Naive thymus-derived CD4-positive, alpha-beta T cell (primary cell): ENCODE results near the gene NRXN3. TPM values are rescaled to one million over a fixed set of nuclear protein-coding genes. Genes with fewer than 3 reads are reported as not detected.

Experiments
- ATAC-seq: fragments of 150-1000 bp; cut with Tn5 transposase; 2 replicates; pipeline ENCODE4 v1.10.0; 2021; ENCODE audit warnings: mild to moderate bottlenecking, moderate library complexity
- CTCF ChIA-PET: fragments of 350-600 bp; sonication (Branson Sonifier 250); formaldehyde crosslinking; loops from one replicate; lab custom pipeline; 2021; ENCODE audit warnings: antibody characterized with exemption; lab: Charles Lee
- POLR2A ChIA-PET: fragments of 350-600 bp; sonication (Branson Sonifier 250); formaldehyde crosslinking; loops from one replicate; lab custom pipeline; 2021; ENCODE audit warnings: antibody characterized with exemption, inconsistent platforms; lab: Charles Lee
- DNase-seq, 9 donors: peaks; one replicate each; pipeline versions ENCODE4 v3.0.0 to v3.0.0-alpha.2; 2020 to 2022; ENCODE audit warnings: mixed read lengths in 1 of 9
- H3K27ac ChIP-seq: one replicate; pipeline ENCODE4 v1.7.0; 2013; ENCODE audit warnings: mild to moderate bottlenecking, low read depth, low read length, moderate library complexity
- H3K27me3 ChIP-seq, 2 donors: one replicate each; pipeline ENCODE4 v1.7.0; 2013; ENCODE audit warnings: low read length in 2 of 2, mild to moderate bottlenecking in 2 of 2, moderate library complexity in 2 of 2; ENCODE audit not compliant: control insufficient read depth in 2 of 2, insufficient read depth in 2 of 2
- H3K36me3 ChIP-seq, 3 experiments: 1 replicate in 2 of 3; 2 replicates in 1 of 3; pipeline ENCODE4 v1.7.0; 2013; ENCODE audit warnings: low read length in 3 of 3, mild to moderate bottlenecking in 3 of 3, moderate library complexity in 1 of 3; ENCODE audit not compliant: insufficient read depth in 3 of 3, control insufficient read depth in 2 of 3
- H3K4me1 ChIP-seq, 2 donors: one replicate each; pipeline ENCODE4 v1.7.0; 2013; ENCODE audit warnings: low read length in 2 of 2, mild to moderate bottlenecking in 2 of 2, moderate library complexity in 1 of 2; ENCODE audit not compliant: control insufficient read depth in 2 of 2, insufficient read depth in 2 of 2
- H3K4me3 ChIP-seq: 2 replicates; pipeline ENCODE4 v1.7.0; 2013; ENCODE audit warnings: mild to moderate bottlenecking, low read length
- H3K9me3 ChIP-seq, 3 experiments: 1 replicate in 2 of 3; 2 replicates in 1 of 3; pipeline ENCODE4 v1.7.0; 2013; ENCODE audit warnings: low read length in 3 of 3; ENCODE audit not compliant: control insufficient read depth in 2 of 3
- H3K27ac Mint-ChIP-seq, 9 donors: one replicate each; pipeline ENCODE4 v1.8.0; 2020 to 2022; ENCODE audit warnings: mixed read lengths in 9 of 9, mild to moderate bottlenecking in 8 of 9, moderate library complexity in 5 of 9, inconsistent platforms in 2 of 9
- H3K27me3 Mint-ChIP-seq, 5 donors: one replicate each; pipeline ENCODE4 v1.8.0; 2021 to 2022; ENCODE audit warnings: mixed read lengths in 5 of 5, mild to moderate bottlenecking in 1 of 5
- H3K36me3 Mint-ChIP-seq, 5 donors: one replicate each; pipeline ENCODE4 v1.8.0; 2020 to 2022; ENCODE audit warnings: mixed read lengths in 5 of 5, mild to moderate bottlenecking in 3 of 5, inconsistent platforms in 1 of 5
- H3K4me1 Mint-ChIP-seq, 7 donors: one replicate each; pipeline ENCODE4 v1.8.0; 2020 to 2022; ENCODE audit warnings: mixed read lengths in 7 of 7, mild to moderate bottlenecking in 3 of 7, inconsistent platforms in 1 of 7
- H3K4me3 Mint-ChIP-seq, 10 donors: one replicate each; pipeline ENCODE4 v1.8.0; 2020 to 2022; ENCODE audit warnings: mild to moderate bottlenecking in 10 of 10, mixed read lengths in 10 of 10, moderate library complexity in 6 of 10, inconsistent platforms in 2 of 10
- H3K9me3 Mint-ChIP-seq, 11 donors: one replicate each; pipeline ENCODE4 v1.8.0; 2020 to 2022; ENCODE audit warnings: mixed read lengths in 11 of 11, mild to moderate bottlenecking in 4 of 11, inconsistent platforms in 1 of 11, moderate library complexity in 1 of 11
- intact Hi-C, 2 donors: fragments of 100-400 bp; cut with micrococcal nuclease; formaldehyde crosslinking; loops; one replicate each; pipeline ENCODE4 v1.15.1; 2023
- polyA plus RNA-seq, 2 donors: library from polyadenylated mRNA; unstranded; fragments of 300-500 nt; fragmentation: Illumina TruSeq; gene quantifications; one replicate each; pipeline ENCODE4 v1.2.3, GENCODE V29; 2021
- total RNA-seq, 6 experiments: library from RNA in 5 of 6; stranded (reverse) in 5 of 6; gene quantifications; 1 replicate in 5 of 6; 2 replicates in 1 of 6; pipeline ENCODE4 v1.2.3 and lab custom pipeline; 2021 to 2026

The NRXN3 gene
- total and polyA plus RNA-seq, 7 experiments from 2014 or later: not detected

GRCh38 chr14:79043194-79043889 lies 873.2 kb downstream of the NRXN3 start:
- CTCF ChIA-PET: no interaction called here
- ATAC-seq: no peak
- H3K4me3 Mint-ChIP-seq: no peak overlapping the region
- DNase-seq: no peak
- POLR2A ChIA-PET: no interaction called here
- H3K4me1 ChIP-seq: no peaks in the 10 kb centered on the region
- H3K9me3 ChIP-seq: no peaks in the 10 kb centered on the region
- H3K9me3 Mint-ChIP-seq: peaks cover 0 to 15% (median 7%) of the 10 kb centered on the region in 11 donors
- intact Hi-C loops: no loop called here
- H3K36me3 Mint-ChIP-seq: no peaks in the 10 kb centered on the region
- H3K27ac ChIP-seq: no peak overlapping the region
- H3K4me3 ChIP-seq: no peak overlapping the region
- no peaks in the 10 kb centered on the region for H3K4me1 Mint-ChIP-seq
- H3K27me3 ChIP-seq: no peaks in the 10 kb centered on the region
- H3K36me3 ChIP-seq: no peaks in the 10 kb centered on the region
- H3K27me3 Mint-ChIP-seq: no peaks in the 10 kb centered on the region
- H3K27ac Mint-ChIP-seq: no peak overlapping the region

GRCh38 chr14:79044894-79045624 lies 874.9 kb downstream of the NRXN3 start:
- ChIA-PET CTCF (no interaction called here), POLR2A (no interaction called here)
- Mint-ChIP-seq H3K27me3 (no peaks in the 10 kb centered on the region), H3K4me3 (peak overlapping the region in 1 of 10 donors; percentile 12), H3K27ac (no peak overlapping the region), H3K36me3 (no peaks in the 10 kb centered on the region), H3K4me1 (no peaks in the 10 kb centered on the region), H3K9me3 (peaks cover 0 to 13% (median 9%) of the 10 kb centered on the region in 11 donors)
- no peak for DNase-seq
- H3K4me3 ChIP-seq: no peak overlapping the region
- ATAC-seq: no peak
- H3K27ac ChIP-seq: no peak overlapping the region
- H3K27me3 ChIP-seq: no peaks in the 10 kb centered on the region
- H3K4me1 ChIP-seq: no peaks in the 10 kb centered on the region
- intact Hi-C loops: no loop called here
- H3K9me3 ChIP-seq: no peaks in the 10 kb centered on the region
- H3K36me3 ChIP-seq: no peaks in the 10 kb centered on the region

- no peaks in the 10 kb centered on the region for H3K36me3 Mint-ChIP-seq
- H3K4me1 ChIP-seq: no peaks in the 10 kb centered on the region
- H3K27ac Mint-ChIP-seq: no peak overlapping the region
- intact Hi-C loops: no loop called here
- DNase-seq (no peak), ATAC-seq (no peak)
- no peak overlapping the region for H3K4me3 Mint-ChIP-seq
- H3K9me3 ChIP-seq: no peaks in the 10 kb centered on the region
- H3K4me3 ChIP-seq: no peak overlapping the region
- peaks cover 0 to 6% (median 3%) of the 10 kb centered on the region in 11 donors for H3K9me3 Mint-ChIP-seq
- H3K27me3 Mint-ChIP-seq: no peaks in the 10 kb centered on the region
- CTCF ChIA-PET: no interaction called here
- POLR2A ChIA-PET: no interaction called here
- H3K4me1 Mint-ChIP-seq: peaks cover 0 to 2% (median 0%) of the 10 kb centered on the region in 7 donors
- no peaks in the 10 kb centered on the region for H3K36me3 ChIP-seq
- H3K27me3 ChIP-seq: no peaks in the 10 kb centered on the region
- no peak overlapping the region for H3K27ac ChIP-seq
These were observed 880.9 kb downstream of the NRXN3 start for GRCh38 chr14:79050787-79051727.

GRCh38 chr14:79051742-79052141 lies 881.6 kb downstream of the NRXN3 start:
- peaks cover 0 to 10% (median 3%) of the 10 kb centered on the region in 11 donors for H3K9me3 Mint-ChIP-seq
- H3K27ac ChIP-seq: no peak overlapping the region

GRCh38 chr14:79056879-79057278 lies 886.7 kb downstream of the NRXN3 start:
- Mint-ChIP-seq H3K9me3 (peaks cover 0 to 15% (median 8%) of the 10 kb centered on the region in 11 donors), H3K27ac (no peak overlapping the region), H3K27me3 (no peaks in the 10 kb centered on the region), H3K4me3 (no peak overlapping the region), H3K4me1 (no peaks in the 10 kb centered on the region), H3K36me3 (no peaks in the 10 kb centered on the region)
- H3K36me3 ChIP-seq: no peaks in the 10 kb centered on the region
- H3K4me3 ChIP-seq: no peak overlapping the region
- H3K27me3 ChIP-seq: no peaks in the 10 kb centered on the region
- CTCF ChIA-PET: no interaction called here
- POLR2A ChIA-PET: no interaction called here
- intact Hi-C loops: no loop called here
- H3K4me1 ChIP-seq: no peaks in the 10 kb centered on the region
- DNase-seq (no peak), ATAC-seq (no peak)
- H3K27ac ChIP-seq: no peak overlapping the region
- H3K9me3 ChIP-seq: no peaks in the 10 kb centered on the region

More at GRCh38 chr14:79051742-79052141, 881.6 kb downstream of the NRXN3 start:
- no peaks in the 10 kb centered on the region for H3K9me3 ChIP-seq
- CTCF ChIA-PET: no interaction called here
- no peaks in the 10 kb centered on the region for H3K36me3 ChIP-seq
- H3K27me3 ChIP-seq: no peaks in the 10 kb centered on the region
- DNase-seq (no peak), ATAC-seq (no peak)
- Mint-ChIP-seq H3K27ac (no peak overlapping the region), H3K4me3 (no peak overlapping the region), H3K36me3 (no peaks in the 10 kb centered on the region), H3K4me1 (peaks cover 0 to 2% (median 0%) of the 10 kb centered on the region in 7 donors), H3K27me3 (no peaks in the 10 kb centered on the region)
- intact Hi-C loops: no loop called here
- POLR2A ChIA-PET: no interaction called here
- no peak overlapping the region for H3K4me3 ChIP-seq
- no peaks in the 10 kb centered on the region for H3K4me1 ChIP-seq

- H3K4me3 Mint-ChIP-seq: no peak overlapping the region
- ChIA-PET CTCF (no interaction called here), POLR2A (no interaction called here)
- peaks cover 0 to 15% (median 8%) of the 10 kb centered on the region in 11 donors for H3K9me3 Mint-ChIP-seq
- no peak for DNase-seq
- Histone ChIP-seq H3K4me3 (no peak overlapping the region), H3K36me3 (no peaks in the 10 kb centered on the region), H3K4me1 (no peaks in the 10 kb centered on the region), H3K9me3 (no peaks in the 10 kb centered on the region), H3K27me3 (no peaks in the 10 kb centered on the region), H3K27ac (no peak overlapping the region)
- H3K36me3 Mint-ChIP-seq: no peaks in the 10 kb centered on the region
- no peaks in the 10 kb centered on the region for H3K4me1 Mint-ChIP-seq
- H3K27ac Mint-ChIP-seq: no peak overlapping the region
- intact Hi-C loops: no loop called here
- no peaks in the 10 kb centered on the region for H3K27me3 Mint-ChIP-seq
- ATAC-seq: no peak
These were observed 887.2 kb downstream of the NRXN3 start for GRCh38 chr14:79057333-79057732.
